Left cardiac atrium (tissue), 4 donors: Measurements from ENCODE around the gene THUMPD2. TPM values are rescaled to one million over a fixed set of nuclear protein-coding genes. Genes with fewer than 3 reads are reported as not detected.

ENCODE experiments used
- ATAC-seq, 2 donors: fragments of 200-7000 bp; cut with Tn5 transposase; one replicate each; pipeline ENCODE4 v1.9.1; 2020; ENCODE audit warnings: mild to moderate bottlenecking in 2 of 2, moderate library complexity in 2 of 2
- DNase-seq: peaks from one replicate; pipeline ENCODE4 v3.0.0-alpha.2; 2020
- intact Hi-C, 2 donors: fragments of 100-400 bp; cut with DNase I; formaldehyde crosslinking; loops; one replicate each; pipeline versions ENCODE4 v1.14.1 to v1.15.1; 2022 to 2023
- total RNA-seq, 2 donors: library from RNA; stranded (reverse); fragmentation: NEBNext Ultra II Directional; extraction: Animal tissue kit (Norgen Biotek cat#: 25700); gene quantifications; one replicate each; pipeline ENCODE4 v1.2.1, GENCODE V29; 2021
- donor health status: DM: no; HTN: yes; CAD: no.
- donor health status: DM: no; HTN: yes; CAD: no; lungs with severe emphysema.
- donor health status: DM: yes; HTN: yes; CAD: no.
- donor health status: Dilated cardiomyopathy.

THUMPD2 gene
- total RNA-seq, 2 donors from 2014 or later, result 8.5 to 8.7 TPM

- no peak for DNase-seq
- intact Hi-C loops, result no loop called here
- ATAC-seq, result no peak
Measured at GRCh38 chr2:39724828-39725144, 54.3 kb downstream of the THUMPD2 start.

- intact Hi-C loops, result no loop called here
- DNase-seq, result no peak
- no peak for ATAC-seq
Measured at GRCh38 chr2:39723946-39724827, 54.9 kb downstream of the THUMPD2 start.

- no peak for ATAC-seq
Measured at GRCh38 chr2:39723497-39723896, 55.6 kb downstream of the THUMPD2 start.

GRCh38 chr2:39720970-39721369 lies 58.1 kb downstream of the THUMPD2 start:
- intact Hi-C loops, result no loop called here
- DNase-seq, result no peak
- ATAC-seq, result no peak

More at GRCh38 chr2:39723497-39723896, 55.6 kb downstream of the THUMPD2 start:
- no peak for DNase-seq
- intact Hi-C loops, result no loop called here

GRCh38 chr2:39719317-39719716 lies 59.7 kb downstream of the THUMPD2 start:
- DNase-seq (no peak), ATAC-seq (peak in 1 of 2 donors; percentile 78)

GRCh38 chr2:39718483-39718882 lies 60.6 kb downstream of the THUMPD2 start:
- intact Hi-C loops, result no loop called here
- ATAC-seq (peak in 1 of 2 donors; percentile 77), DNase-seq (no peak)

More at GRCh38 chr2:39719317-39719716, 59.7 kb downstream of the THUMPD2 start:
- intact Hi-C loops, result no loop called here

GRCh38 chr2:39717067-39717466 lies 62.0 kb downstream of the THUMPD2 start:
- no peak for DNase-seq
- intact Hi-C loops, result no loop called here
- ATAC-seq, result no peak

- intact Hi-C loops, result no loop called here
Measured at GRCh38 chr2:39715822-39716221, 63.2 kb downstream of the THUMPD2 start.

GRCh38 chr2:39715095-39715494 lies 64.0 kb downstream of the THUMPD2 start:
- intact Hi-C loops, result no loop called here
- DNase-seq (no peak), ATAC-seq (no peak)

More at GRCh38 chr2:39715822-39716221, 63.2 kb downstream of the THUMPD2 start:
- DNase-seq, result no peak
- ATAC-seq, result no peak

GRCh38 chr2:39712953-39713352 lies 66.1 kb downstream of the THUMPD2 start:
- no peak for ATAC-seq
- intact Hi-C loops, result no loop called here

GRCh38 chr2:39710807-39711206 lies 68.3 kb downstream of the THUMPD2 start:
- intact Hi-C loops, result no loop called here
- DNase-seq (no peak), ATAC-seq (no peak)

More at GRCh38 chr2:39712953-39713352, 66.1 kb downstream of the THUMPD2 start:
- no peak for DNase-seq

GRCh38 chr2:39708003-39708402 lies 71.1 kb downstream of the THUMPD2 start:
- ATAC-seq (no peak), DNase-seq (no peak)

GRCh38 chr2:39706945-39707344 lies 72.1 kb downstream of the THUMPD2 start:
- ATAC-seq, result no peak
- DNase-seq, result no peak
- intact Hi-C loops, result no loop called here

More at GRCh38 chr2:39708003-39708402, 71.1 kb downstream of the THUMPD2 start:
- intact Hi-C loops, result no loop called here

- ATAC-seq (no peak), DNase-seq (no peak)
- intact Hi-C loops, result no loop called here
Measured at GRCh38 chr2:39706312-39706711, 72.7 kb downstream of the THUMPD2 start.

- DNase-seq (no peak), ATAC-seq (no peak)
- intact Hi-C loops, result no loop called here
Measured at GRCh38 chr2:39705638-39706037, 73.4 kb downstream of the THUMPD2 start.

GRCh38 chr2:39704540-39704939 lies 74.5 kb downstream of the THUMPD2 start:
- ATAC-seq, result no peak
- intact Hi-C loops, result no loop called here
- DNase-seq, result no peak

- intact Hi-C loops, result no loop called here
- DNase-seq (no peak), ATAC-seq (no peak)
Measured at GRCh38 chr2:39703181-39703872, 75.7 kb downstream of the THUMPD2 start.

GRCh38 chr2:39701137-39701536 lies 77.9 kb downstream of the THUMPD2 start:
- intact Hi-C loops, result no loop called here
- no peak for DNase-seq
- no peak for ATAC-seq

GRCh38 chr2:39697454-39697853 lies 81.6 kb downstream of the THUMPD2 start:
- DNase-seq (peak; percentile 36), ATAC-seq (peak; percentile 62 to 76)
- intact Hi-C loops, result loop anchor here in 1 of 2 donors (2.0 to 5.0 kb wide), 3 partner anchors 105 to 320 kb away; no protein-coding TSS in a partner anchor

GRCh38 chr2:39696838-39697237 lies 82.2 kb downstream of the THUMPD2 start:
- DNase-seq, result no peak
- peak; percentile 73 to 74 for ATAC-seq
- intact Hi-C loops, result loop anchor here in 1 of 2 donors (2.0 to 5.0 kb wide), 3 partner anchors 104 to 320 kb away; no protein-coding TSS in a partner anchor
